Measurements from ENCODE around the gene APMAP.

Gene APMAP

GRCh38 chr20:24985802-24986201 is 6.7 kb downstream of the APMAP start:
- no peak for DNase-seq

GRCh38 chr20:24984961-24985640 is 7.5 kb downstream of the APMAP start:
- DNase-seq: no peak

GRCh38 chr20:24983896-24984295 is 8.7 kb downstream of the APMAP start:
- DNase-seq: no peak

GRCh38 chr20:24981790-24982189 is 10.8 kb downstream of the APMAP start:
- no peak for DNase-seq

- DNase-seq: no peak
Measured at GRCh38 chr20:24981282-24981681, 11.3 kb downstream of the APMAP start.

- no peak for DNase-seq
Measured at GRCh38 chr20:24980291-24981053, 12.1 kb downstream of the APMAP start.

- DNase-seq: no peak
Measured at GRCh38 chr20:24979036-24979960, 13.3 kb downstream of the APMAP start.

GRCh38 chr20:24978513-24978912 is 14.0 kb downstream of the APMAP start:
- DNase-seq: no peak

GRCh38 chr20:24977797-24978196 is 14.8 kb downstream of the APMAP start:
- no peak for DNase-seq

- no peak for DNase-seq
Measured at GRCh38 chr20:24977336-24977735, 15.2 kb downstream of the APMAP start.

GRCh38 chr20:24972341-24972740 is 20.2 kb downstream of the APMAP start:
- no peak for DNase-seq

- no peak for DNase-seq
Measured at GRCh38 chr20:24971376-24972101, 21.0 kb downstream of the APMAP start.

- no peak for DNase-seq
Measured at GRCh38 chr20:24970754-24971153, 21.8 kb downstream of the APMAP start.

GRCh38 chr20:24970030-24970553 is 22.5 kb downstream of the APMAP start:
- no peak for DNase-seq

GRCh38 chr20:24969186-24970029 is 23.1 kb downstream of the APMAP start:
- DNase-seq: no peak

GRCh38 chr20:24968278-24968800 is 24.2 kb downstream of the APMAP start:
- no peak for DNase-seq

- DNase-seq: no peak
Measured at GRCh38 chr20:24966317-24967012, 26.1 kb downstream of the APMAP start.

GRCh38 chr20:24965065-24965919 is 27.3 kb downstream of the APMAP start:
- DNase-seq: no peak

GRCh38 chr20:24964506-24964840 is 28.1 kb downstream of the APMAP start:
- no peak for DNase-seq
